Astrocyte of the spinal cord (primary cell): Measurements from ENCODE around the gene PRSS12.
A peak's percentile ranks its signal among the peaks of the same experiment; 100 is the strongest.
"Not testable (repeated sequence)": the region's sequence is repeated elsewhere in the genome, so short reads cannot be mapped to it uniquely, and the experiment has no call there.

ENCODE experiments used
- DNase-seq: peaks from one replicate; pipeline ENCODE4 v3.0.0; 2011; ENCODE audit warnings: low read depth, low spot score
- H3K4me3 ChIP-seq: 2 replicates; pipeline ENCODE4 v1.5.1; 2011; ENCODE audit warnings: low read depth, mild to moderate bottlenecking, low read length, moderate library complexity
- CTCF ChIP-seq: IDR thresholded peaks from 2 replicates; pipeline ENCODE4 v1.5.1; 2012; ENCODE audit warnings: low read depth, mild to moderate bottlenecking, low read length, inconsistent platforms
- in situ Hi-C: cut with HindIII; loops from 2 replicates; pipeline ENCODE4 v1.10.0; 2017; ENCODE audit warnings: low sequenced_read_pairs

The PRSS12 gene

GRCh38 chr4:118314221-118314620 is 38.6 kb downstream of the PRSS12 start:
- TF ChIP-seq CTCF, result no peak
- in situ Hi-C loops, result no loop called here
- no peak for DNase-seq
- H3K4me3 ChIP-seq, result no peak overlapping the region

GRCh38 chr4:118313098-118313497 is 39.7 kb downstream of the PRSS12 start:
- in situ Hi-C loops, result no loop called here
- H3K4me3 ChIP-seq, result no peak overlapping the region
- no peak for DNase-seq
- TF ChIP-seq CTCF, result no peak

- in situ Hi-C loops, result no loop called here
- no peak overlapping the region for H3K4me3 ChIP-seq
- DNase-seq, result no peak
- no peak for TF ChIP-seq CTCF
Measured at GRCh38 chr4:118308306-118309030, 44.3 kb downstream of the PRSS12 start.

- DNase-seq, result no peak
- no peak for TF ChIP-seq CTCF
- H3K4me3 ChIP-seq, result no peak overlapping the region
- in situ Hi-C loops, result no loop called here
Measured at GRCh38 chr4:118307643-118308042, 45.2 kb downstream of the PRSS12 start.

- H3K4me3 ChIP-seq, DNase-seq, in situ Hi-C loops: not testable (repeated sequence)
Measured at GRCh38 chr4:118299619-118300018, 53.2 kb downstream of the PRSS12 start.

- in situ Hi-C loops, result no loop called here
- no peak for DNase-seq
- no peak for TF ChIP-seq CTCF
- no peak overlapping the region for H3K4me3 ChIP-seq
Measured at GRCh38 chr4:118296729-118297128, 56.1 kb downstream of the PRSS12 start.

DNA sequence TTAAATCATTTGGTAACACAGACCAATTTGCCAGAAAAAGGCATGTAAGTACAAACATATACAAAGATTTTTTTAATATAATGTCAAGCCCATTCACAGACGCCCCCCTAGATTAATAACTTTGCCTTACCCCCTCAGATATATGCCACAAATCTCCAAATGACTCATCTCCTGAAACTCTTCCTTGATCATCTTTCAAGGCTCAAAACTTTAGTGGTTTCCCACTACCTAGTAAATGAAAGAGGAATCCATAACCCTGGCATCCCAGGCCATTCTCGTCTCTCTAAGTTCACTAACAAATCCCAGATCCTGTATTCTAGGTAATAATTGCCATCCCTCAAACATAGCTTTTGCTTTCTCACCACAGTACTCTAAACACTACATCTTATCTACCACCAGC is 61.9 kb downstream of the PRSS12 start:
- H3K4me3 ChIP-seq, result no peak overlapping the region
- DNase-seq, result peak; percentile 7
- TF ChIP-seq CTCF, result no peak
- in situ Hi-C loops, result no loop called here
